GM19351 (cell line): Measurements from ENCODE around the gene AFAP1L2.

Source experiments
- ATAC-seq: cut with Tn5 transposase; IDR thresholded peaks from one replicate; pipeline ENCODE4 v1.9.1; 2021; ENCODE audit warnings: mild to moderate bottlenecking, moderate library complexity; ENCODE audit not compliant: unreplicated experiment

Gene AFAP1L2

GRCh38 chr10:114295393-114295792, 108.9 kb downstream of the AFAP1L2 start:
- no peak for ATAC-seq

- ATAC-seq, result no peak
Measured at GRCh38 chr10:114294549-114294948, 109.8 kb downstream of the AFAP1L2 start.

- no peak for ATAC-seq
Measured at GRCh38 chr10:114293075-114293474, 111.2 kb downstream of the AFAP1L2 start.

- ATAC-seq, result no peak
Measured at GRCh38 chr10:114291516-114291915, 112.8 kb downstream of the AFAP1L2 start.

GRCh38 chr10:114291076-114291475, 113.2 kb downstream of the AFAP1L2 start:
- ATAC-seq, result no peak

GRCh38 chr10:114290038-114290437, 114.3 kb downstream of the AFAP1L2 start:
- no peak for ATAC-seq

- ATAC-seq, result no peak
Measured at GRCh38 chr10:114289096-114289436, 115.2 kb downstream of the AFAP1L2 start.

GRCh38 chr10:114288424-114289095, 115.7 kb downstream of the AFAP1L2 start:
- no peak for ATAC-seq

GRCh38 chr10:114286921-114287320, 117.4 kb downstream of the AFAP1L2 start:
- ATAC-seq, result no peak

- no peak for ATAC-seq
Measured at GRCh38 chr10:114285961-114286441, 118.3 kb downstream of the AFAP1L2 start.

- no peak for ATAC-seq
Measured at GRCh38 chr10:114284346-114285071, 119.8 kb downstream of the AFAP1L2 start.

- no peak for ATAC-seq
Measured at GRCh38 chr10:114283535-114284234, 120.6 kb downstream of the AFAP1L2 start.

GRCh38 chr10:114283091-114283490, 121.2 kb downstream of the AFAP1L2 start:
- no peak for ATAC-seq

- no peak for ATAC-seq
Measured at GRCh38 chr10:114282526-114282925, 121.8 kb downstream of the AFAP1L2 start.

GRCh38 chr10:114281461-114281860, 122.8 kb downstream of the AFAP1L2 start:
- no peak for ATAC-seq

- no peak for ATAC-seq
Measured at GRCh38 chr10:114281006-114281405, 123.3 kb downstream of the AFAP1L2 start.

GRCh38 chr10:114279901-114280644, 124.2 kb downstream of the AFAP1L2 start:
- no peak for ATAC-seq

GRCh38 chr10:114279289-114279688, 125.0 kb downstream of the AFAP1L2 start:
- no peak for ATAC-seq

GRCh38 chr10:114278884-114279191, 125.5 kb downstream of the AFAP1L2 start:
- no peak for ATAC-seq

- ATAC-seq, result no peak
Measured at GRCh38 chr10:114278140-114278883, 126.0 kb downstream of the AFAP1L2 start.

GRCh38 chr10:114276671-114277070, 127.6 kb downstream of the AFAP1L2 start:
- no peak for ATAC-seq
